ENCODE measurements around the gene MAGEB1.

MAGEB1 gene

DNA sequence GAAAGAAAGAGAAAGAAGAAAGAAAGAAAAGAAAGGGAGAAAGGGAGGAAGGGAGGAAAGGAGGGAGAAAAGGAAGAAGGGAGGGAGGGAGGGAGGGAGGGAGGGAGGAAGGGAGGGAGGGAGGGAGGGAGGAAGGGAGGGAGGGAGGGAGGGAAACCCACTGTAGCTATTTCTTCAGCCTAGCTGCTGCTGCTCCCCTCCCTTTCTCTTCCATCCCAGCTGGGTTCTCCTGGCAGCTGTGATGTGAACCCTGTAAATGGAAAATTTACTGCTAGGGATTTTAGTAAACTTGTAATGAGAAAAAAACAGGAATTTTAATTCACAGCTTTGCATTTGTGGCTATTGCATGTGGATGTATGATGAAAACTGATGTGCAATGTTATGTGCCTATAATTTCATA lies 54.3 kb downstream of the MAGEB1 start:
- no peak for DNase-seq
